ENCODE results near the gene LTA. TPM values are rescaled to one million over a fixed set of nuclear protein-coding genes. Genes with fewer than 3 reads are reported as not detected.

The LTA gene
- total RNA-seq, 1 donor from 2014 or later, result 0.22 TPM

GRCh38 chr6:31610968-31611367 is 38.9 kb downstream of the LTA start:
- no peak for DNase-seq (ENCODE audit: extremely low spot score, unreplicated experiment)
- H3K9me3 Mint-ChIP-seq, result no peaks in the 10 kb centered on the region
- no peak overlapping the region for H3K27ac Mint-ChIP-seq
- TF ChIP-seq, protein P1, sequence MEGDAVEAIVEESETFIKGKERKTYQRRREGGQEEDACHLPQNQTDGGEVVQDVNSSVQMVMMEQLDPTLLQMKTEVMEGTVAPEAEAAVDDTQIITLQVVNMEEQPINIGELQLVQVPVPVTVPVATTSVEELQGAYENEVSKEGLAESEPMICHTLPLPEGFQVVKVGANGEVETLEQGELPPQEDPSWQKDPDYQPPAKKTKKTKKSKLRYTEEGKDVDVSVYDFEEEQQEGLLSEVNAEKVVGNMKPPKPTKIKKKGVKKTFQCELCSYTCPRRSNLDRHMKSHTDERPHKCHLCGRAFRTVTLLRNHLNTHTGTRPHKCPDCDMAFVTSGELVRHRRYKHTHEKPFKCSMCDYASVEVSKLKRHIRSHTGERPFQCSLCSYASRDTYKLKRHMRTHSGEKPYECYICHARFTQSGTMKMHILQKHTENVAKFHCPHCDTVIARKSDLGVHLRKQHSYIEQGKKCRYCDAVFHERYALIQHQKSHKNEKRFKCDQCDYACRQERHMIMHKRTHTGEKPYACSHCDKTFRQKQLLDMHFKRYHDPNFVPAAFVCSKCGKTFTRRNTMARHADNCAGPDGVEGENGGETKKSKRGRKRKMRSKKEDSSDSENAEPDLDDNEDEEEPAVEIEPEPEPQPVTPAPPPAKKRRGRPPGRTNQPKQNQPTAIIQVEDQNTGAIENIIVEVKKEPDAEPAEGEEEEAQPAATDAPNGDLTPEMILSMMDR (conservative IDR thresholded peaks at IDR 0.05), result no peak
- H3K4me3 Mint-ChIP-seq, result no peak overlapping the region
- no peaks in the 10 kb centered on the region for H3K36me3 Mint-ChIP-seq
- no peaks in the 10 kb centered on the region for H3K27me3 Mint-ChIP-seq
- peaks cover 16% of the 10 kb centered on the region for H3K4me1 Mint-ChIP-seq (ENCODE audit: unreplicated experiment)

GRCh38 chr6:31614075-31614619 is 42.1 kb downstream of the LTA start:
- no peak overlapping the region for H3K27ac Mint-ChIP-seq
- peaks cover 23% of the 10 kb centered on the region for H3K4me1 Mint-ChIP-seq (ENCODE audit: unreplicated experiment)
- H3K36me3 Mint-ChIP-seq, result no peaks in the 10 kb centered on the region
- no peaks in the 10 kb centered on the region for H3K9me3 Mint-ChIP-seq
- no peak overlapping the region for H3K4me3 Mint-ChIP-seq
- TF ChIP-seq, protein P1 (conservative IDR thresholded peaks at IDR 0.05), result no peak
- no peaks in the 10 kb centered on the region for H3K27me3 Mint-ChIP-seq
- DNase-seq (ENCODE audit: extremely low spot score, unreplicated experiment), result no peak

- Mint-ChIP-seq H3K27ac (peak within 1 kb of the TSS; percentile 36), H3K9me3 (no peaks in the 10 kb centered on the region), H3K4me1 (ENCODE audit: unreplicated experiment) (peaks cover 28% of the 10 kb centered on the region), H3K36me3 (no peaks in the 10 kb centered on the region), H3K27me3 (no peaks in the 10 kb centered on the region), H3K4me3 (peak within 1 kb of the TSS; percentile 36)
- TF ChIP-seq, protein P1 (conservative IDR thresholded peaks at IDR 0.05), result no peak
- DNase-seq (ENCODE audit: extremely low spot score, unreplicated experiment), result no peak
Measured at GRCh38 chr6:31614684-31615578, 42.8 kb downstream of the LTA start, which contains the start of gene AIF1. TSS of gene AIF1 (plus strand) at chr6:31615234. CDS start at chr6:31615330, 96 bp downstream.

DNA sequence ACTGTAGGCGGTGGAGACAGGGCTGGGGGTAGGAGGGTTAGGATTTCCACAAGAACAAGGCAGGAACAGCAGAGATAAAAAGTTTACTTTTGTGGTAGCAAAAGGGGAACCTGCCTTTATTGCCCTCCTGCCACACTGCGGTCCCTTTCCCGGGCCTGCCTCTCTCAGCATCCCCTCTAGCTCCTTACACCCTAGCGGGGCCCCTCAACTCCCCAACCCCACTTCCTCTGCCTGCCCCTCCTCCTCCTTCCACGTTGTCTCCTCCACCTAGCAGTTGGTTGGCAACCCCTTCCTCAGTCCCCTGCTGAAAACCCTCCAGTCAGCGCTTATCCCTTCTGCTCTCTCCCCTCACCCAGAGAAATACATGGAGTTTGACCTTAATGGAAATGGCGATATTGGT is 43.7 kb downstream of the LTA start:
- H3K9me3 Mint-ChIP-seq, result no peaks in the 10 kb centered on the region
- peak overlapping the region; percentile 36 for H3K4me3 Mint-ChIP-seq
- DNase-seq (ENCODE audit: extremely low spot score, unreplicated experiment), result no peak
- peaks cover 28% of the 10 kb centered on the region for H3K4me1 Mint-ChIP-seq (ENCODE audit: unreplicated experiment)
- no peaks in the 10 kb centered on the region for H3K27me3 Mint-ChIP-seq
- H3K27ac Mint-ChIP-seq, result peak overlapping the region; percentile 36
- H3K36me3 Mint-ChIP-seq, result no peaks in the 10 kb centered on the region
- TF ChIP-seq, protein P1 (conservative IDR thresholded peaks at IDR 0.05), result no peak

GRCh38 chr6:31617010-31617409 is 44.9 kb downstream of the LTA start:
- DNase-seq (ENCODE audit: extremely low spot score, unreplicated experiment), result no peak
- H3K4me1 Mint-ChIP-seq (ENCODE audit: unreplicated experiment), result peaks cover 33% of the 10 kb centered on the region
- no peaks in the 10 kb centered on the region for H3K27me3 Mint-ChIP-seq
- H3K27ac Mint-ChIP-seq, result no peak overlapping the region
- TF ChIP-seq, protein P1 (conservative IDR thresholded peaks at IDR 0.05), result no peak
- peaks cover under 1% of the 10 kb centered on the region for H3K36me3 Mint-ChIP-seq
- no peak overlapping the region for H3K4me3 Mint-ChIP-seq
- no peaks in the 10 kb centered on the region for H3K9me3 Mint-ChIP-seq
